ENCODE data around the gene B3GNT7.
"Not testable (repeated sequence)": the region's sequence is repeated elsewhere in the genome, so short reads cannot be mapped to it uniquely, and the experiment has no call there.

DNA sequence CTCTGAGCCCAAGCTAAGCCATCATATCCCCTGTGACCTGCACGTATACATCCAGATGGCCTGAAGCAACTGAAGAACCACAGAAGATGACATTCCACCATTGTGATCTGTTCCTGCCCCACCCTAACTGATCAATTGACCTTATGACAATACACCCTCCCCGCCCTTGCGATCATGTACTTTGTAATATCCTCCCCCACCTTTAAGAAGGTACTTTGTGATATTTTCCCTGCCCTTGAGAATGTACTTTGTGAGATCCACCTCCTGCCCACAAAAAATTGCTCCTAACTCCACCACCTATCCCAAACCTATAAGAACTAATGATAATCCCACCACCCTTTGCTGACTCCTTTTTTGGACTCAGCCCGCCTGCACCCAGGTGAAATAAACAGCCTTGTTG, 34.9 kb downstream of the B3GNT7 start:
- TF ChIP-seq, protein P1, sequence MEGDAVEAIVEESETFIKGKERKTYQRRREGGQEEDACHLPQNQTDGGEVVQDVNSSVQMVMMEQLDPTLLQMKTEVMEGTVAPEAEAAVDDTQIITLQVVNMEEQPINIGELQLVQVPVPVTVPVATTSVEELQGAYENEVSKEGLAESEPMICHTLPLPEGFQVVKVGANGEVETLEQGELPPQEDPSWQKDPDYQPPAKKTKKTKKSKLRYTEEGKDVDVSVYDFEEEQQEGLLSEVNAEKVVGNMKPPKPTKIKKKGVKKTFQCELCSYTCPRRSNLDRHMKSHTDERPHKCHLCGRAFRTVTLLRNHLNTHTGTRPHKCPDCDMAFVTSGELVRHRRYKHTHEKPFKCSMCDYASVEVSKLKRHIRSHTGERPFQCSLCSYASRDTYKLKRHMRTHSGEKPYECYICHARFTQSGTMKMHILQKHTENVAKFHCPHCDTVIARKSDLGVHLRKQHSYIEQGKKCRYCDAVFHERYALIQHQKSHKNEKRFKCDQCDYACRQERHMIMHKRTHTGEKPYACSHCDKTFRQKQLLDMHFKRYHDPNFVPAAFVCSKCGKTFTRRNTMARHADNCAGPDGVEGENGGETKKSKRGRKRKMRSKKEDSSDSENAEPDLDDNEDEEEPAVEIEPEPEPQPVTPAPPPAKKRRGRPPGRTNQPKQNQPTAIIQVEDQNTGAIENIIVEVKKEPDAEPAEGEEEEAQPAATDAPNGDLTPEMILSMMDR (IDR thresholded peaks at IDR 0.05; ENCODE audit: low read depth, low read length, poor library complexity, severe bottlenecking), result not testable (repeated sequence)
- not testable (repeated sequence) for TF ChIP-seq EZH2phosphoT487 (IDR thresholded peaks at IDR 0.05; ENCODE audit: borderline replicate concordance, low read length)
